Tibial artery (tissue), 4 donors: ENCODE data around the gene WSCD1.

Experiments used
- DNase-seq, 2 donors: peaks; one replicate each; pipeline ENCODE4 v3.0.0-alpha.2; 2019
- H3K27ac ChIP-seq, 2 donors: fragments of 200-600 bp; sonication (generic) in 1 of 2; 1 replicate in 1 of 2; 2 replicates in 1 of 2; pipeline ENCODE4 v1.5.1; 2018 to 2019; ENCODE audit warnings: mild to moderate bottlenecking in 1 of 2
- H3K27me3 ChIP-seq, 2 donors: fragments of 200-600 bp; sonication (generic) in 1 of 2; one replicate each; pipeline versions ENCODE4 v1.5.1 to v1.6.0; 2016 to 2019
- H3K36me3 ChIP-seq, 3 donors: fragments of 200-600 bp; sonication (generic) in 2 of 3; one replicate each; pipeline ENCODE4 v1.5.1; 2016 to 2019; ENCODE audit warnings: mild to moderate bottlenecking in 2 of 3
- H3K4me1 ChIP-seq, 4 donors: fragments of 200-600 bp; sonication (generic) in 2 of 4; 1 replicate in 3 of 4; 2 replicates in 1 of 4; pipeline ENCODE4 v1.5.1; 2016 to 2019
- H3K4me3 ChIP-seq, 2 donors: fragments of 200-600 bp; sonication (generic) in 1 of 2; 1 replicate in 1 of 2; 2 replicates in 1 of 2; pipeline ENCODE4 v1.5.1; 2018 to 2019; ENCODE audit warnings: mild to moderate bottlenecking in 2 of 2
- H3K9me3 ChIP-seq, 3 donors: fragments of 200-600 bp; sonication (generic) in 1 of 3; one replicate each; pipeline ENCODE4 v1.5.1; 2016 to 2019
- intact Hi-C: fragments of 100-400 bp; cut with DNase I; formaldehyde crosslinking; loops from one replicate; pipeline ENCODE4 v1.15.0; 2023; ENCODE audit warnings: low total_unique reads
- TF ChIP-seq, protein P1 (sequence below), 2 experiments: fragments of 200-600 bp in 1 of 2; fragments of 450-650 bp in 1 of 2; IDR thresholded peaks; one replicate each; pipeline ENCODE4 v1.5.1; 2017 to 2019; ENCODE audit warnings: antibody characterized with exemption in 2 of 2, mild to moderate bottlenecking in 1 of 2, moderate library complexity in 1 of 2

WSCD1 gene

DNA sequence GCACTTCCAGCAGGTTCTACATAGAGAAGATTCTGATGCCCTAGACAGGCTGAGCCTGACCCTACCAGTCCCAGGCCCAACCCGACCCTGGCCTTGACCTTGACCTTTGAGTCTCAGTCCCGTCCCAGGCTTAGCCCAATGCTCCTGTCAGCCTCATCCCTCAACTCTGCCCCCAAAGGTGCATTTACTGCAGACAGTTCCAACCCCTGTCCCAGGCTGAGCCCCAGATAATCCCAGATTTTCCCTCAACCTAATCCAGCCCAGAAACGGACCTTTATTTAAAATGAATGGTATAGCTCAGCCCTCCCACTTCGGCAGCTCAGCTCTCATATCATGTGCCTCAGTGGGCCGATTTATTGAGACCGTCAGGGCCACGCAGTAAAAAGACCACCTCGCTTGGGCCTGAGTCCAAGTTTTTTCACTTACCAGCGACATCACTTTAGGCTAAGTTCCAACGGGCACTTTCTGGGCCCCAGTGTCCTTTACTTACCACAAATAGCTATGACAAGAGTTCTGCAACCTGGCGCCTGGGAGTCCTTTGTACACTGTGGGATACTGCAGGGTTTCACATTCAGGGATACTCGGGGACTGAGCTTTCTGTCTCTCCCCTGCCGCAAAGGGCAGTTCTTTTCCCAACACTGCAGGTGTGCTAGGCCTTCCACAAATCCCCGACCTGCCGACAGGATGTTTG is 89.5 kb downstream of the WSCD1 start:
- H3K4me3 ChIP-seq = no peak overlapping the region
- TF ChIP-seq, protein P1, sequence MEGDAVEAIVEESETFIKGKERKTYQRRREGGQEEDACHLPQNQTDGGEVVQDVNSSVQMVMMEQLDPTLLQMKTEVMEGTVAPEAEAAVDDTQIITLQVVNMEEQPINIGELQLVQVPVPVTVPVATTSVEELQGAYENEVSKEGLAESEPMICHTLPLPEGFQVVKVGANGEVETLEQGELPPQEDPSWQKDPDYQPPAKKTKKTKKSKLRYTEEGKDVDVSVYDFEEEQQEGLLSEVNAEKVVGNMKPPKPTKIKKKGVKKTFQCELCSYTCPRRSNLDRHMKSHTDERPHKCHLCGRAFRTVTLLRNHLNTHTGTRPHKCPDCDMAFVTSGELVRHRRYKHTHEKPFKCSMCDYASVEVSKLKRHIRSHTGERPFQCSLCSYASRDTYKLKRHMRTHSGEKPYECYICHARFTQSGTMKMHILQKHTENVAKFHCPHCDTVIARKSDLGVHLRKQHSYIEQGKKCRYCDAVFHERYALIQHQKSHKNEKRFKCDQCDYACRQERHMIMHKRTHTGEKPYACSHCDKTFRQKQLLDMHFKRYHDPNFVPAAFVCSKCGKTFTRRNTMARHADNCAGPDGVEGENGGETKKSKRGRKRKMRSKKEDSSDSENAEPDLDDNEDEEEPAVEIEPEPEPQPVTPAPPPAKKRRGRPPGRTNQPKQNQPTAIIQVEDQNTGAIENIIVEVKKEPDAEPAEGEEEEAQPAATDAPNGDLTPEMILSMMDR (IDR thresholded peaks at IDR 0.05) = no peak
- H3K27me3 ChIP-seq = peaks cover 0 to 36% of the 10 kb centered on the region in 2 donors
- H3K36me3 ChIP-seq = no peaks in the 10 kb centered on the region
- peaks cover 0 to 15% (median 4%) of the 10 kb centered on the region in 4 donors for H3K4me1 ChIP-seq
- DNase-seq = no peak
- intact Hi-C loops = no loop called here
- no peak overlapping the region for H3K27ac ChIP-seq
- no peaks in the 10 kb centered on the region for H3K9me3 ChIP-seq

DNA sequence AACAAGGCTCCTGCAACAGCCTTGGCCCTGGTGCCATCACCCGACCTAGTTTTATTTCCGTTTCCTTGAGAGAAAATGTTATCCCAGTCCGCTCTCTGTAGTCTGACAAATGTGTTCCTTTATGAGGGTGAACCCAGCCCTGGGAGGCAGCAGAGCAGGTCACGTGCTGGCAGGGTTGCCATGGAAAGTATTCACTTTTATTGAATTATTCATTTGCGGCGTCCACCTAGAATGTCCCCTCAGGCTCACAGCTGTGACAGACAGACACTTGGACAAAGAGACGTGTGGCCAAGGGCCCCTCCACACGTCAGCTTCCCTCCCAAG is 90.0 kb downstream of the WSCD1 start:
- TF ChIP-seq, protein P1 (IDR thresholded peaks at IDR 0.05) = no peak
- intact Hi-C loops = no loop called here
- Histone ChIP-seq H3K9me3 (no peaks in the 10 kb centered on the region), H3K27ac (no peak overlapping the region), H3K36me3 (no peaks in the 10 kb centered on the region), H3K27me3 (peaks cover 0 to 37% of the 10 kb centered on the region in 2 donors), H3K4me1 (peaks cover 0 to 15% (median 4%) of the 10 kb centered on the region in 4 donors), H3K4me3 (no peak overlapping the region)
- DNase-seq = no peak

DNA sequence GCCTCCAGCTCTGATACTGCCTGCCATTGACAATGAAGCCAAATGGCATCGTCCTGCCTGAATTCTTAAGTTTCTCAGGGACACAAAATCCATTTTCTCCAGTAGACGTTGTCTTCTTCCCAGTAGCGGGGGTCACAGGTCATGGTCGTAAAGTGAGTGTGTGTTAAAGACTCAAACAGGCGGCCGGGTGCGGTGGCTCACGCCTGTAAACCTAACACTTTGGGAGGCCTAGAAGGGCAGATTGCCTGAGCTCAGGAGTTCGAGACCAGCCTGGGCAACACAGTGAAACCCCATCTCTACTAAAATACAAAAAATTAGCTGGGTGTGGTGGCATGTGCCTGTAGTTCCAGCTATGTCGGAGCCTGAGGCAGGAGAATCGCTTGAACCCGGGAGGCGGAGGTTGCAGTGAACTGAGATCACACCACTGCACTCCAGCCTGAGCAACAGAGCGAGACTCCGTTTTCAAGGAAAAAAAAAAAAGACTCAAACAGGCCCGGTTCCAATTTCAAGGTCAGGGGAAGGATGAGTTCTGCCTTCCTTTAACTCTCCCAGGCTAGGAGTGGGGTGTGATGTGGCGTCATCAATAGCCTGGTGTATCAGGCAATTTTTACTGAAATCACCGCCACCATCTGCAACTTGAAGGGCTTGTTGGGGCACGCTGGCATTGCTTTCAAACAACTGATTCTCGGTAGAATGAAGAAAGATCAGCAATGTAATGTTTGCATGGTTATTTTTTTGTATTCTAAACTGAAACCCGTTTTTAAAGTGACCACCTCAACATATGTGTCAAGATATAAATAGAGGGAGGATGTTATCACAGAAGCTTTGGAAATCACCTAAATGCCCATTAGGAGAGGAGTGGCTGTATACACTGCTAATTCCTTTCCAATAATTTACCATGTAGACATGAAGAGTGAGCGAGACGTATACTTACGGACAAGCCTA is 91.0 kb downstream of the WSCD1 start:
- intact Hi-C loops = no loop called here
- no peaks in the 10 kb centered on the region for H3K36me3 ChIP-seq
- H3K4me3 ChIP-seq = no peak overlapping the region
- H3K27me3 ChIP-seq = peaks cover 0 to 40% of the 10 kb centered on the region in 2 donors
- H3K27ac ChIP-seq = no peak overlapping the region
- TF ChIP-seq, protein P1 (IDR thresholded peaks at IDR 0.05) = no peak
- DNase-seq = no peak
- peaks cover 0 to 15% (median 4%) of the 10 kb centered on the region in 4 donors for H3K4me1 ChIP-seq
- H3K9me3 ChIP-seq = no peaks in the 10 kb centered on the region

DNA sequence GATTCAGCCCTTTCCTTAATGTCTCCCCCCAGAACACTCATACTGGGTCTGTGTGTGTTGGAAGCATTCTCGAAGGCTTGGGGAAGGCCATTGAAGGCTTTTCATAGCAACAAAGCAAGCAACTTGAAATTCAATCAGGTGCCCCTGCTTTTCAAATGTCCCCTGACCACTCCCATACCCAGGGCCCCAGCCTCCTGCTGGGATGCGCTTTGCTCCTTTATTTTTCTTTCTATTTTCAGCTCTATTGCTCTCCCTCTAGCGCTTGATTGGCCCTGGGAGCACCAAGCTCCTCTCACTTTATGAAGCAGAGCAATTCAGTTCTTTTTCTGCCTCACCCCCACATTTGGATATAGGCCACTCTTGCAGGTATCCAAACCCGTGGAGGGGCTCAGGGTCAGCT is 92.0 kb downstream of the WSCD1 start:
- TF ChIP-seq, protein P1 (IDR thresholded peaks at IDR 0.05) = no peak
- intact Hi-C loops = no loop called here
- Histone ChIP-seq H3K36me3 (no peaks in the 10 kb centered on the region), H3K4me1 (peaks cover 0 to 15% (median 4%) of the 10 kb centered on the region in 4 donors), H3K4me3 (no peak overlapping the region), H3K27me3 (peaks cover 0 to 46% of the 10 kb centered on the region in 2 donors), H3K9me3 (no peaks in the 10 kb centered on the region), H3K27ac (no peak overlapping the region)
- no peak for DNase-seq

DNA sequence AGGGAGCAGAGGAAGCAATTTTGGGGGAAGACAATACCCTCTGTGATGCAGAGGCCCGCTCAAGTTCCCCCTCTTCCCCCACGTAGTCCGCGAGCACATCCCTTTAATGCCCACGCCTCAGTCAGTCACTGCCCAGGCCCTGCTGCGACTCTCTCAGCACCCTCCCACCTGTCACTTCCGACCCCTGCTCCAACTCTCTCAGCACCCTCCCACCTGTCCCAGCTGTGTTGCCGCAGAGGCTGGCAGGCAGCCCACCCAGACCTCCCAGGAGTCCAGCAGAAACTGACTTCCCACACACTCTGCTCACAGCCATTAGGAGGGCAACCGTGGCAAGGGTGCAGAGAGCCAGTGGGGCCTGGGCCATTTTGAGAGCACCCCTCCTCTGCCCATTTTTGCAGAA is 92.7 kb downstream of the WSCD1 start:
- H3K4me3 ChIP-seq = no peak overlapping the region
- intact Hi-C loops = no loop called here
- no peak overlapping the region for H3K27ac ChIP-seq
- no peaks in the 10 kb centered on the region for H3K9me3 ChIP-seq
- TF ChIP-seq, protein P1 (IDR thresholded peaks at IDR 0.05) = no peak
- peaks cover 0 to 45% of the 10 kb centered on the region in 2 donors for H3K27me3 ChIP-seq
- peaks cover 0 to 15% (median 4%) of the 10 kb centered on the region in 4 donors for H3K4me1 ChIP-seq
- no peak for DNase-seq
- H3K36me3 ChIP-seq = no peaks in the 10 kb centered on the region
